NCI-H187 (cell line): ENCODE data around the gene CEACAM5.
A peak's percentile ranks its signal among the peaks of the same experiment; 100 is the strongest.
"Not testable (repeated sequence)": the region's sequence is repeated elsewhere in the genome, so short reads cannot be mapped to it uniquely, and the experiment has no call there.

Experiments used
- DNase-seq, 2 experiments: peaks; one replicate each; lab custom pipeline; 2025; lab: John Stamatoyannopoulos, UW

CEACAM5 gene

GRCh38 chr19:41740415-41741243, 32.2 kb downstream of the CEACAM5 start:
- DNase-seq, result no peak

GRCh38 chr19:41741244-41741554, 32.8 kb downstream of the CEACAM5 start:
- no peak for DNase-seq

- DNase-seq, result no peak
These were observed 36.4 kb downstream of the CEACAM5 start for GRCh38 chr19:41744850-41745249.

- DNase-seq, result no peak
These were observed 37.3 kb downstream of the CEACAM5 start for GRCh38 chr19:41745756-41746155.

GRCh38 chr19:41746593-41747227, 38.3 kb downstream of the CEACAM5 start:
- DNase-seq, result peak; percentile 70 to 86

GRCh38 chr19:41748012-41748411, 39.6 kb downstream of the CEACAM5 start:
- DNase-seq, result no peak

- DNase-seq, result not testable (repeated sequence)
These were observed 42.1 kb downstream of the CEACAM5 start for GRCh38 chr19:41750248-41751134.

GRCh38 chr19:41753159-41753558, 44.7 kb downstream of the CEACAM5 start:
- peak; percentile 59 to 82 for DNase-seq

- peak; percentile 46 to 55 for DNase-seq
These were observed 45.6 kb downstream of the CEACAM5 start for GRCh38 chr19:41753936-41754529.

GRCh38 chr19:41755328-41755913, 47.0 kb downstream of the CEACAM5 start, which contains the start of gene CEACAM6:
CEACAM6 (plus strand) TSS chr19:41755530; CDS start chr19:41755639, 109 bp downstream.
- no peak for DNase-seq

- no peak for DNase-seq
These were observed 50.4 kb downstream of the CEACAM5 start for GRCh38 chr19:41758846-41759245.

GRCh38 chr19:41767115-41767514, 58.7 kb downstream of the CEACAM5 start:
- no peak for DNase-seq

GRCh38 chr19:41768105-41768504, 59.7 kb downstream of the CEACAM5 start:
- DNase-seq, result not testable (repeated sequence)

- DNase-seq, result no peak
These were observed 61.2 kb downstream of the CEACAM5 start for GRCh38 chr19:41769608-41770007.

- DNase-seq, result no peak
These were observed 63.0 kb downstream of the CEACAM5 start for GRCh38 chr19:41771410-41771809.

- DNase-seq, result peak; percentile 94 to 97
These were observed 66.1 kb downstream of the CEACAM5 start for GRCh38 chr19:41774515-41774980.

- DNase-seq, result no peak
These were observed 68.3 kb downstream of the CEACAM5 start for GRCh38 chr19:41776700-41777099.
